ENCODE measurements around the gene EXOC2. TPM values are rescaled to one million over a fixed set of nuclear protein-coding genes. Genes with fewer than 3 reads are reported as not detected.

EXOC2 gene
- total RNA-seq, 2 donors from 2014 or later: 28.1 to 35.0 TPM

- Histone ChIP-seq H3K27ac (ENCODE audit: low read depth, low read length) (no peak overlapping the region), H3K4me1 (ENCODE audit: control insufficient read depth, insufficient read depth, low read length) (no peaks in the 10 kb centered on the region), H3K4me3 (ENCODE audit: low read length) (no peak overlapping the region), H3K36me3 (ENCODE audit: control insufficient read depth, insufficient read depth, low read length) (no peaks in the 10 kb centered on the region), H3K9me3 (ENCODE audit: control insufficient read depth, low read length) (no peaks in the 10 kb centered on the region), H3K9ac (ENCODE audit: extremely low read depth, low read length, poor library complexity, severe bottlenecking) (no peak overlapping the region), H3K27me3 (ENCODE audit: control insufficient read depth, insufficient read depth, low read length, poor library complexity, severe bottlenecking) (no peaks in the 10 kb centered on the region)
- H3K27me3 Mint-ChIP-seq (ENCODE audit: insufficient read depth): peaks cover under 1% of the 10 kb centered on the region
- H3K9me3 Mint-ChIP-seq: no peaks in the 10 kb centered on the region
- peaks cover 3% of the 10 kb centered on the region for H3K4me1 Mint-ChIP-seq
- H3K4me3 Mint-ChIP-seq: no peak overlapping the region
- DNase-seq: no peak
- no peaks in the 10 kb centered on the region for H3K36me3 Mint-ChIP-seq (ENCODE audit: low read depth)
- 93 to 95% methylated on average over 11 to 16 of the region's 16 CpGs for WGBS, 2 experiments (ENCODE audit: insufficient coverage in 1 of 2, insufficient read length in 1 of 2)
- H3K27ac Mint-ChIP-seq: no peak overlapping the region
- TF ChIP-seq CTCF (conservative IDR thresholded peaks at IDR 0.05): no peak
These were observed 222.0 kb downstream of the EXOC2 start for GRCh38 chr6:470901-471448.

GRCh38 chr6:470051-470900 is 222.7 kb downstream of the EXOC2 start:
- Mint-ChIP-seq H3K27me3 (ENCODE audit: insufficient read depth) (peaks cover 4% of the 10 kb centered on the region), H3K36me3 (ENCODE audit: low read depth) (no peaks in the 10 kb centered on the region), H3K4me1 (peaks cover 3% of the 10 kb centered on the region), H3K27ac (no peak overlapping the region), H3K9me3 (no peaks in the 10 kb centered on the region), H3K4me3 (no peak overlapping the region)
- no peak overlapping the region for H3K27ac ChIP-seq (ENCODE audit: low read depth, low read length)
- H3K9ac ChIP-seq (ENCODE audit: extremely low read depth, low read length, poor library complexity, severe bottlenecking): no peak overlapping the region
- H3K4me1 ChIP-seq (ENCODE audit: control insufficient read depth, insufficient read depth, low read length): no peaks in the 10 kb centered on the region
- H3K4me3 ChIP-seq (ENCODE audit: low read length): no peak overlapping the region
- WGBS, 2 experiments (ENCODE audit: insufficient coverage in 1 of 2, insufficient read length in 1 of 2): 80 to 87% methylated on average over 13 to 25 of the region's 25 CpGs
- no peak for TF ChIP-seq CTCF (conservative IDR thresholded peaks at IDR 0.05)
- no peaks in the 10 kb centered on the region for H3K36me3 ChIP-seq (ENCODE audit: control insufficient read depth, insufficient read depth, low read length)
- no peak for DNase-seq
- H3K9me3 ChIP-seq (ENCODE audit: control insufficient read depth, low read length): no peaks in the 10 kb centered on the region
- H3K27me3 ChIP-seq (ENCODE audit: control insufficient read depth, insufficient read depth, low read length, poor library complexity, severe bottlenecking): no peaks in the 10 kb centered on the region

- no peaks in the 10 kb centered on the region for H3K36me3 ChIP-seq (ENCODE audit: control insufficient read depth, insufficient read depth, low read length)
- no peak for DNase-seq
- H3K9me3 ChIP-seq (ENCODE audit: control insufficient read depth, low read length): no peaks in the 10 kb centered on the region
- no peak overlapping the region for H3K27ac ChIP-seq (ENCODE audit: low read depth, low read length)
- H3K9ac ChIP-seq (ENCODE audit: extremely low read depth, low read length, poor library complexity, severe bottlenecking): no peak overlapping the region
- no peaks in the 10 kb centered on the region for H3K27me3 ChIP-seq (ENCODE audit: control insufficient read depth, insufficient read depth, low read length, poor library complexity, severe bottlenecking)
- H3K4me3 Mint-ChIP-seq: no peak overlapping the region
- TF ChIP-seq CTCF (conservative IDR thresholded peaks at IDR 0.05): no peak
- H3K4me3 ChIP-seq (ENCODE audit: low read length): no peak overlapping the region
- H3K4me1 ChIP-seq (ENCODE audit: control insufficient read depth, insufficient read depth, low read length): no peaks in the 10 kb centered on the region
- H3K4me1 Mint-ChIP-seq: no peaks in the 10 kb centered on the region
- no peak overlapping the region for H3K27ac Mint-ChIP-seq
- WGBS, 2 experiments (ENCODE audit: insufficient coverage in 1 of 2, insufficient read length in 1 of 2): 91 to 94% methylated on average over 8 to 15 of the region's 15 CpGs
- H3K9me3 Mint-ChIP-seq: no peaks in the 10 kb centered on the region
- H3K36me3 Mint-ChIP-seq (ENCODE audit: low read depth): no peaks in the 10 kb centered on the region
- H3K27me3 Mint-ChIP-seq (ENCODE audit: insufficient read depth): peaks cover 4% of the 10 kb centered on the region
These were observed 225.3 kb downstream of the EXOC2 start for GRCh38 chr6:467671-468082.

All from endodermal cell (in vitro differentiated cells).